B cell (primary cell): ENCODE data around the gene CHD1. TPM values are rescaled to one million over a fixed set of nuclear protein-coding genes. Genes with fewer than 3 reads are reported as not detected.

Source experiments
- ATAC-seq: fragments of 200-7000 bp; cut with Tn5 transposase; one replicate; pipeline ENCODE4 v1.10.0; 2021; ENCODE audit warnings: low read depth, mild to moderate bottlenecking, moderate number of reproducible peaks, moderate library complexity
- CTCF ChIA-PET: fragments of 350-600 bp; sonication (Branson Sonifier 250); formaldehyde crosslinking; loops from one replicate; lab custom pipeline; 2021; ENCODE audit warnings: antibody characterized with exemption, inconsistent platforms; lab: Charles Lee
- POLR2A ChIA-PET: fragments of 350-600 bp; sonication (Branson Sonifier 250); formaldehyde crosslinking; loops from one replicate; lab custom pipeline; 2021; ENCODE audit warnings: antibody characterized with exemption; lab: Charles Lee
- DNase-seq: peaks from one replicate; pipeline ENCODE4 v3.0.0; 2013
- H2AFZ ChIP-seq: 2 replicates; pipeline ENCODE4 v1.6.1; 2012; ENCODE audit warnings: mild to moderate bottlenecking, low read depth, low read length; ENCODE audit not compliant: insufficient read depth, poor library complexity, severe bottlenecking
- H3K27ac ChIP-seq, 2 donors: 1 replicate in 1 of 2; 2 replicates in 1 of 2; pipeline ENCODE4 v1.5.1; 2012 to 2013; ENCODE audit warnings: low read length in 2 of 2, mild to moderate bottlenecking in 2 of 2, moderate library complexity in 1 of 2
- H3K27me3 ChIP-seq, 4 experiments: fragments of 200-600 bp in 1 of 4; sonication (generic) in 1 of 4; replicated peaks in 1 of 4; 1 replicate in 2 of 4; 2 replicates in 2 of 4; pipeline versions ENCODE4 v1.6.1 to v1.7.0; 2013 to 2016; ENCODE audit warnings: low read length in 3 of 4, mild to moderate bottlenecking in 2 of 4, mixed read lengths in 1 of 4, moderate library complexity in 1 of 4; ENCODE audit not compliant: insufficient read depth in 4 of 4, control insufficient read depth in 3 of 4; ENCODE audit errors: control extremely low read depth in 1 of 4
- H3K36me3 ChIP-seq, 2 experiments: replicated peaks in 1 of 2; 1 replicate in 1 of 2; 2 replicates in 1 of 2; pipeline versions ENCODE4 v1.6.1 to v1.7.1; 2013; ENCODE audit warnings: low read length in 1 of 2; ENCODE audit not compliant: insufficient read depth in 2 of 2, control insufficient read depth in 1 of 2; ENCODE audit errors: control extremely low read depth in 1 of 2, extremely low read depth in 1 of 2
- H3K4me1 ChIP-seq, 2 donors: fragments of 200-600 bp in 1 of 2; sonication (generic) in 1 of 2; 1 replicate in 1 of 2; 2 replicates in 1 of 2; pipeline versions ENCODE4 v1.5.1 to v1.6.1; 2013 to 2017; ENCODE audit warnings: low read length in 2 of 2; ENCODE audit not compliant: control insufficient read depth in 2 of 2, insufficient read depth in 2 of 2
- H3K4me2 ChIP-seq: replicated peaks from 2 replicates; pipeline ENCODE3; 2012; ENCODE audit warnings: mild to moderate bottlenecking, low read depth, low read length; ENCODE audit not compliant: poor library complexity, severe bottlenecking
- H3K4me3 ChIP-seq, 5 experiments: fragments of 200-600 bp in 1 of 5; sonication (generic) in 1 of 5; 1 replicate in 3 of 5; 2 replicates in 2 of 5; pipeline versions ENCODE4 v1.5.1 to v1.7.0; 2011 to 2016; ENCODE audit warnings: low read length in 4 of 5, mild to moderate bottlenecking in 4 of 5, low read depth in 2 of 5, control low read depth in 1 of 5, moderate library complexity in 1 of 5; ENCODE audit not compliant: insufficient read depth in 1 of 5; ENCODE audit errors: control extremely low read depth in 1 of 5, extremely low read depth in 1 of 5
- H3K79me2 ChIP-seq: fragments of 200-600 bp; sonication (generic); one replicate; pipeline ENCODE4 v1.6.0; 2016; ENCODE audit warnings: low read length; ENCODE audit not compliant: control insufficient read depth, insufficient read depth
- H3K9ac ChIP-seq: fragments of 200-600 bp; sonication (generic); 2 replicates; pipeline ENCODE4 v1.6.1; 2017; ENCODE audit warnings: mild to moderate bottlenecking, low read length, moderate library complexity
- H3K9me3 ChIP-seq, 3 donors: one replicate each; pipeline versions ENCODE4 v1.6.1 to v1.7.1; 2013; ENCODE audit warnings: low read length in 2 of 3; ENCODE audit not compliant: control insufficient read depth in 2 of 3, insufficient read depth in 1 of 3; ENCODE audit errors: control extremely low read depth in 1 of 3
- H4K20me1 ChIP-seq: 2 replicates; pipeline ENCODE4 v1.6.0; 2012; ENCODE audit warnings: mild to moderate bottlenecking, low read length; ENCODE audit not compliant: insufficient read depth, control insufficient read depth, poor library complexity, severe bottlenecking
- H3K27ac Mint-ChIP-seq: one replicate; pipeline ENCODE4 v1.8.0; 2021; ENCODE audit warnings: mixed read lengths
- H3K27me3 Mint-ChIP-seq: one replicate; pipeline ENCODE4 v1.8.0; 2021; ENCODE audit warnings: mixed read lengths
- H3K4me1 Mint-ChIP-seq: one replicate; pipeline ENCODE4 v1.8.0; 2021; ENCODE audit warnings: mixed read lengths
- H3K4me3 Mint-ChIP-seq: one replicate; pipeline ENCODE4 v1.8.0; 2021; ENCODE audit warnings: mixed read lengths
- H3K9me3 Mint-ChIP-seq: one replicate; pipeline ENCODE4 v1.8.0; 2022; ENCODE audit warnings: mixed read lengths; ENCODE audit not compliant: insufficient read depth
- EZH2 ChIP-seq: IDR thresholded peaks from 2 replicates; pipeline ENCODE4 v1.6.1; 2012; ENCODE audit warnings: borderline replicate concordance, low read depth, mild to moderate bottlenecking, moderate library complexity, low read length; ENCODE audit not compliant: insufficient read depth, poor library complexity, severe bottlenecking
- WGBS: methylation state at CpG from one replicate; pipeline ENCODE4 v1.1.5; 2013; ENCODE audit warnings: missing lambda C conversion rate; ENCODE audit not compliant: insufficient coverage; 5-methylcytosine and 5-hydroxymethylcytosine counted together
- intact Hi-C: fragments of 100-400 bp; cut with micrococcal nuclease; formaldehyde crosslinking; loops from one replicate; pipeline ENCODE4 v1.10.0; 2022
- polyA plus RNA-seq: library from polyadenylated mRNA; depleted of rRNA; stranded (reverse); fragments of >200 nt; gene quantifications from 2 replicates; pipeline ENCODE4 v1.2.3, GENCODE V29; 2012
- total RNA-seq, 2 donors: library from RNA; stranded (reverse); fragments of 120-200 nt in 1 of 2; gene quantifications; 1 replicate in 1 of 2; 2 replicates in 1 of 2; pipeline versions ENCODE4 v1.2.3 to v1.2.4, GENCODE V29; 2013 to 2022
- TF ChIP-seq, protein P1 (sequence below): fragments of 200-600 bp; IDR thresholded peaks from one replicate; pipeline ENCODE4 v1.8.0; 2022; ENCODE audit warnings: antibody characterized with exemption, mild to moderate bottlenecking

Gene CHD1
- total and polyA plus RNA-seq, 2 donors (not counting 1 experiment from before 2014, with no cell fraction given), result 27.8 to 91.4 TPM

DNA sequence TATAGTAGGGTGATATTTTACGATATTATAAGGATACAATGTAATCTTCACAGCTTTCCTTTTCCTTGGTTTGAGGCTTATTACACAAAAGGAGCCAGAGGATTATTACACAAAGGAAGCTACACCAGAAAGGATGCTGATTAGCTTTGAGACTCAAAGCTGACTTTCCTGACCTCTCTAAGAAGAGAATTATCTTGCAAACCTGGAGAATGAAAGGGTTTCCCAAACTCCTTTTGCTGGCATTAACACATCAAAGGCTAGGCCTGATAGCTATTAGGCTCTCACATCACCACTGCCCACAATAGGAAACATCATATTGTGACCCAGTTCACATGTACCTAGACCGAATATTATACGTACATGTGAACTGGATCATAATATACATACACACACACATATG, 34.2 kb upstream of the CHD1 start:
- Mint-ChIP-seq H3K4me1 (no peaks in the 10 kb centered on the region), H3K9me3 (peaks cover 3% of the 10 kb centered on the region), H3K27ac (no peak overlapping the region), H3K27me3 (no peaks in the 10 kb centered on the region), H3K4me3 (no peak overlapping the region)
- Histone ChIP-seq H3K4me1 (no peaks in the 10 kb centered on the region), H3K4me2 (no peak overlapping the region), H3K9me3 (peaks cover 0 to 5% (median 4%) of the 10 kb centered on the region in 3 donors), H2AFZ (no peak overlapping the region), H3K27ac (no peak overlapping the region), H4K20me1 (no peaks in the 10 kb centered on the region), H3K79me2 (no peaks in the 10 kb centered on the region), H3K36me3 (no peaks in the 10 kb centered on the region), H3K4me3 (no peak overlapping the region), H3K9ac (no peak overlapping the region), H3K27me3 (no peaks in the 10 kb centered on the region)
- POLR2A ChIA-PET, result interaction anchor here (0.6 kb wide), 1 partner anchor 21 kb away, joined by 4 read pairs; no protein-coding TSS in a partner anchor
- CTCF ChIA-PET, result interaction anchor here (0.8 to 1.5 kb wide), 2 partner anchors 42 to 63 kb away, joined by 3 read pairs; no protein-coding TSS in a partner anchor
- TF ChIP-seq, protein P1, sequence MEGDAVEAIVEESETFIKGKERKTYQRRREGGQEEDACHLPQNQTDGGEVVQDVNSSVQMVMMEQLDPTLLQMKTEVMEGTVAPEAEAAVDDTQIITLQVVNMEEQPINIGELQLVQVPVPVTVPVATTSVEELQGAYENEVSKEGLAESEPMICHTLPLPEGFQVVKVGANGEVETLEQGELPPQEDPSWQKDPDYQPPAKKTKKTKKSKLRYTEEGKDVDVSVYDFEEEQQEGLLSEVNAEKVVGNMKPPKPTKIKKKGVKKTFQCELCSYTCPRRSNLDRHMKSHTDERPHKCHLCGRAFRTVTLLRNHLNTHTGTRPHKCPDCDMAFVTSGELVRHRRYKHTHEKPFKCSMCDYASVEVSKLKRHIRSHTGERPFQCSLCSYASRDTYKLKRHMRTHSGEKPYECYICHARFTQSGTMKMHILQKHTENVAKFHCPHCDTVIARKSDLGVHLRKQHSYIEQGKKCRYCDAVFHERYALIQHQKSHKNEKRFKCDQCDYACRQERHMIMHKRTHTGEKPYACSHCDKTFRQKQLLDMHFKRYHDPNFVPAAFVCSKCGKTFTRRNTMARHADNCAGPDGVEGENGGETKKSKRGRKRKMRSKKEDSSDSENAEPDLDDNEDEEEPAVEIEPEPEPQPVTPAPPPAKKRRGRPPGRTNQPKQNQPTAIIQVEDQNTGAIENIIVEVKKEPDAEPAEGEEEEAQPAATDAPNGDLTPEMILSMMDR, result no peak
- TF ChIP-seq EZH2, result no peak
- intact Hi-C loops, result no loop called here
- ATAC-seq, result no peak
- WGBS, result 100% methylated on average over 2 of the region's 3 CpGs
- DNase-seq, result no peak

DNA sequence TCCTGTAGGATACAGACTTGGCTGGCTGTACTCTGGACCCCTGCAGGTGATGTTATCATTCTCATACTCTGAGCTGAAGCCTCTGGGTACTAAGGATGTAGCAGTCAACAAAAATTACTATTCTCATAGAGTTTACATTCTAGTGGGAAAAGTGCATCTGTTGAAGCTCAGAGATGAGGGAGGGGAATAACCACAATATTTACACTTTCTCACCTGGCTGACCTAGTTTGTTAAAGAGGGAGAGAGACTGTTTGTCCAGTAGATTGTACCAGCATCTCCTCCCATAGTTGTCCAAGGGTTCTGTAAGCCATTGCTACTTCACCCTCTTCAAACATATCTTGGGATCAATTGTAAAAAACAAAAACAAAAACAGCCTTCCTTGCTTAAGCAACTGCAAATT, 33.8 kb upstream of the CHD1 start:
- Histone ChIP-seq H3K27me3 (no peaks in the 10 kb centered on the region), H4K20me1 (no peaks in the 10 kb centered on the region), H3K9me3 (peaks cover 0 to 5% (median 4%) of the 10 kb centered on the region in 3 donors), H2AFZ (no peak overlapping the region), H3K4me1 (no peaks in the 10 kb centered on the region), H3K36me3 (no peaks in the 10 kb centered on the region), H3K9ac (no peak overlapping the region), H3K4me2 (no peak overlapping the region), H3K4me3 (no peak overlapping the region), H3K27ac (no peak overlapping the region), H3K79me2 (no peaks in the 10 kb centered on the region)
- ChIA-PET POLR2A (interaction anchor here (0.6 kb wide), 1 partner anchor 21 kb away, joined by 4 read pairs; no protein-coding TSS in a partner anchor), CTCF (interaction anchor here (0.8 to 1.5 kb wide), 2 partner anchors 42 to 64 kb away, joined by 3 read pairs; no protein-coding TSS in a partner anchor)
- DNase-seq (no peak), ATAC-seq (no peak)
- H3K4me3 Mint-ChIP-seq, result no peak overlapping the region
- H3K27ac Mint-ChIP-seq, result no peak overlapping the region
- H3K4me1 Mint-ChIP-seq, result no peaks in the 10 kb centered on the region
- intact Hi-C loops, result no loop called here
- TF ChIP-seq, protein P1, result no peak
- no peak for TF ChIP-seq EZH2
- peaks cover 3% of the 10 kb centered on the region for H3K9me3 Mint-ChIP-seq
- H3K27me3 Mint-ChIP-seq, result no peaks in the 10 kb centered on the region
